GM23248 (cell line): Measurements from ENCODE around the gene PDE4C. TPM values are rescaled to one million over a fixed set of nuclear protein-coding genes. Genes with fewer than 3 reads are reported as not detected.

ENCODE experiments used
- DNase-seq: peaks from one replicate; pipeline ENCODE4 v3.0.0-alpha.2; 2015
- H2AFZ ChIP-seq: fragments of 200-600 bp; sonication (generic); 2 replicates; pipeline ENCODE4 v1.6.1; 2016; ENCODE audit warnings: antibody characterized with exemption
- H3F3A ChIP-seq: fragments of 200-600 bp; sonication (generic); 2 replicates; pipeline ENCODE4 v1.6.1; 2016; ENCODE audit warnings: mild to moderate bottlenecking, antibody characterized with exemption, mixed run types; ENCODE audit not compliant: insufficient read depth
- H3K27ac ChIP-seq: fragments of 200-600 bp; sonication (generic); 2 replicates; pipeline ENCODE4 v1.5.1; 2016; ENCODE audit warnings: mild to moderate bottlenecking
- H3K27me3 ChIP-seq: fragments of 200-600 bp; sonication (generic); replicated peaks from 2 replicates; pipeline ENCODE4 v1.6.1; 2016; ENCODE audit warnings: mild to moderate bottlenecking; ENCODE audit not compliant: insufficient read depth
- H3K36me3 ChIP-seq: fragments of 200-600 bp; sonication (generic); 2 replicates; pipeline ENCODE4 v1.6.1; 2016; ENCODE audit warnings: low read depth, mild to moderate bottlenecking
- H3K4me1 ChIP-seq: fragments of 200-600 bp; sonication (generic); 2 replicates; pipeline ENCODE4 v1.6.1; 2016; ENCODE audit warnings: mild to moderate bottlenecking; ENCODE audit not compliant: insufficient read depth
- H3K4me2 ChIP-seq: fragments of 200-600 bp; sonication (generic); one replicate; pipeline ENCODE4 v1.6.1; 2016; ENCODE audit warnings: mild to moderate bottlenecking; ENCODE audit not compliant: unreplicated experiment
- H3K4me3 ChIP-seq: fragments of 200-600 bp; sonication (generic); 2 replicates; pipeline ENCODE4 v1.5.1; 2016; ENCODE audit warnings: mild to moderate bottlenecking
- H3K79me2 ChIP-seq: fragments of 200-600 bp; sonication (generic); 2 replicates; pipeline ENCODE4 v1.6.1; 2016; ENCODE audit warnings: mild to moderate bottlenecking; ENCODE audit not compliant: insufficient read depth
- H3K9ac ChIP-seq: fragments of 200-600 bp; sonication (generic); 2 replicates; pipeline ENCODE4 v1.6.1; 2016; ENCODE audit warnings: mild to moderate bottlenecking
- H3K9me2 ChIP-seq: fragments of 200-600 bp; sonication (generic); 2 replicates; pipeline ENCODE4 v1.6.1; 2016; ENCODE audit warnings: mixed run types, mild to moderate bottlenecking, moderate library complexity; ENCODE audit not compliant: insufficient read depth
- H3K9me3 ChIP-seq: fragments of 200-600 bp; sonication (generic); one replicate; pipeline ENCODE4 v1.6.1; 2017; ENCODE audit warnings: low read depth
- H4K20me1 ChIP-seq: fragments of 200-600 bp; sonication (generic); 2 replicates; pipeline ENCODE4 v1.6.0; 2016; ENCODE audit not compliant: insufficient read depth
- EZH2 ChIP-seq: fragments of 200-600 bp; sonication (generic); IDR thresholded peaks from 2 replicates; pipeline ENCODE4 v1.6.1; 2018; ENCODE audit warnings: antibody characterized with exemption, mild to moderate bottlenecking; ENCODE audit not compliant: insufficient read depth, poor library complexity, severe bottlenecking
- EZH2phosphoT487 ChIP-seq: fragments of 200-600 bp; sonication (generic); IDR thresholded peaks from 2 replicates; pipeline ENCODE4 v1.6.1; 2018; ENCODE audit warnings: antibody characterized with exemption, moderate library complexity, mild to moderate bottlenecking, low read depth; ENCODE audit not compliant: insufficient read depth
- WGBS, 2 experiments: methylation state at CpG; one replicate each; pipeline ENCODE4 v1.1.6; 2015 to 2017; ENCODE audit warnings: low lambda C conversion rate in 2 of 2, low coverage in 1 of 2; ENCODE audit errors: missing lambda C conversion rate in 2 of 2; 5-methylcytosine and 5-hydroxymethylcytosine counted together
- in situ Hi-C: fragments of 300-500 bp; cut with MboI; formaldehyde crosslinking; loops from 2 replicates; pipeline ENCODE4 v1.15.0; 2020
- polyA plus RNA-seq: library from polyadenylated mRNA; unstranded; fragments of >200 nt; fragmentation: Nextera tagmentation; extraction: Ambion mirVana; gene quantifications from 2 replicates; pipeline ENCODE4 v1.2.1, GENCODE V29; 2016
- total RNA-seq: library from RNA; depleted of rRNA; stranded (reverse); fragments of >200 nt; shearing (Covaris generic); gene quantifications from 2 replicates; pipeline ENCODE4 v1.2.3, GENCODE V29; 2014

The PDE4C gene
- total and polyA plus RNA-seq, 2 experiments from 2014 or later, result 0.22 to 0.40 TPM

DNA sequence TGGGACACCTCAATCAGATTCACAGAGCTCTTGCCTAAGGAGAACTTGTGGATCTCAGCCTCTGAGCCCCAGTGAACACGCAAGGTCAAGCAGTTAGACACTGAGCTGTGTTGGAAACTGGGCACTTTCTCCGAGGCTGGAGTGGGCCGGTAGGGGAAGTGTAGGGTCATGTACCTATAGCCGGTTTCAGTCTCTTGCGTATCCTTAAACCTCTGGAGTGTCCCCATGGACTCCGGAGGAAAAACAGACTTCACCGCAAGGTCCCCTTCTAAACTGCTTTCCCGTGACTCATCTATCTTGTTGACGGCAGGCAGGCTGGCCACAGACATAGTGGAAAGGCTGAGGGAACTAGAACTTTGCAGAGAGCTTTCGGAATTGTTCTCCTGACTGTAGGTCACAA, 36.7 kb upstream of the PDE4C start:
- Histone ChIP-seq H3K4me1 (peaks cover 6% of the 10 kb centered on the region; the same call in 1 of the 2 replicates), H3K9ac (no peak overlapping the region), H2AFZ (no peak overlapping the region), H4K20me1 (no peaks in the 10 kb centered on the region), H3F3A (no peaks in the 10 kb centered on the region), H3K79me2 (no peaks in the 10 kb centered on the region), H3K4me2 (no peak overlapping the region), H3K27ac (no peak overlapping the region), H3K36me3 (no peaks in the 10 kb centered on the region), H3K27me3 (no peaks in the 10 kb centered on the region), H3K4me3 (no peak overlapping the region), H3K9me3 (no peaks in the 10 kb centered on the region), H3K9me2 (no peaks in the 10 kb centered on the region)
- in situ Hi-C loops, result no loop called here
- no peak for DNase-seq
- 91 to 92% methylated on average over 10 of the region's 10 CpGs for whole genome bisulfite sequencing, 2 experiments
- TF ChIP-seq EZH2phosphoT487 (no peak), EZH2 (no peak)

DNA sequence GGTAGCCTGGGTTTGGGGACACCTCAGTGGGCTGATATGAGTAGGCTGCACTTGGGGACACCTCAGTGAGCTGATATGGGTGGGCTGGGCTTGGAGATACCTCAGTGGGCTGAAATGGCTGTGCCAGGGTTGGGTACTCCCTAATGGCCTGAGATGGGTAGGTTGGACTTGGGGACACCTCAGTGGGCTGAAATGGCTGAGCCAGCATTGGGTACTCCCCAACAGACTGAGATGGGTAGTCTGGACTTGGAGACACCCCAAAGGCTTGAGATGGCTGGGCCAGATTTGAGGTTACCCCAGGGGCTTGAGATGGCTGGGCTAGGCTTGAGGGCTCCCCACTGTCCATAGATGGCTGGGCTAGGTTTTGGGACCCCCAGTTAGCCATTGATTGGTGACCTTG, 35.9 kb upstream of the PDE4C start:
- no peak for DNase-seq
- H3K9ac ChIP-seq, result no peak overlapping the region
- H2AFZ ChIP-seq, result no peak overlapping the region
- H4K20me1 ChIP-seq, result no peaks in the 10 kb centered on the region
- no peaks in the 10 kb centered on the region for H3K9me2 ChIP-seq
- H3K9me3 ChIP-seq, result no peaks in the 10 kb centered on the region
- H3K4me1 ChIP-seq, result peaks cover 6% of the 10 kb centered on the region; the same call in 1 of the 2 replicates
- H3F3A ChIP-seq, result no peaks in the 10 kb centered on the region
- H3K27ac ChIP-seq, result no peak overlapping the region
- no peaks in the 10 kb centered on the region for H3K27me3 ChIP-seq
- no peaks in the 10 kb centered on the region for H3K79me2 ChIP-seq
- H3K4me3 ChIP-seq, result no peak overlapping the region
- no peaks in the 10 kb centered on the region for H3K36me3 ChIP-seq
- TF ChIP-seq EZH2phosphoT487, result no peak
- TF ChIP-seq EZH2, result no peak
- H3K4me2 ChIP-seq, result no peak overlapping the region
- in situ Hi-C loops, result no loop called here

GRCh38 chr19:18261474-18261873, 35.2 kb upstream of the PDE4C start:
- Histone ChIP-seq H2AFZ (no peak overlapping the region), H3K9me2 (no peaks in the 10 kb centered on the region), H3K36me3 (no peaks in the 10 kb centered on the region), H3K4me3 (no peak overlapping the region), H3K4me2 (no peak overlapping the region), H3K4me1 (peaks cover 6% of the 10 kb centered on the region; the same call in 1 of the 2 replicates), H3K27me3 (no peaks in the 10 kb centered on the region), H3K79me2 (no peaks in the 10 kb centered on the region), H3F3A (no peaks in the 10 kb centered on the region), H3K27ac (no peak overlapping the region), H3K9me3 (no peaks in the 10 kb centered on the region), H4K20me1 (no peaks in the 10 kb centered on the region), H3K9ac (no peak overlapping the region)
- no peak for TF ChIP-seq EZH2phosphoT487
- no peak for TF ChIP-seq EZH2
- DNase-seq, result no peak
- WGBS, 2 experiments, result 73 to 83% methylated on average over 2 of the region's 2 CpGs
- in situ Hi-C loops, result no loop called here

DNA sequence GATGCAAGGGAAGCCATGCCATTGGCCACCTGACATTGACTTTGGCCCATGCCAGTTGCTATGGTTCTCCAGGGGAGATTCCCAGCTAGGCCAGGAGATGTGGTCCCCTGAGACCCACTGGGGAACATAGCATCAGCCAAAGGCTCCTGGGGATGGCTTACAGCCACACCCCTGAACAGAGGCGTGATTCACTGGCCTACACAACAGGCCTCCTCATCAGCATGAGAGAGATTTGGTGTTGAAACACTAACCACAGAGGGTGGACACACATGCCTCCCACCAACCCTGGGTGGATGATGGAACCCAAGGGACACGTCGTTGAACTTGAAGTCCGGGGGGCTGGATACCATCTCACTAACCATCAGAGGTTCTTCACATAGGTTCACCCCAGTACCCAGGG, 33.7 kb upstream of the PDE4C start:
- DNase-seq, result peak; percentile 89

More for the DNA sequence above, 33.7 kb upstream of the PDE4C start:
- H3K9ac ChIP-seq, result no peak overlapping the region
- in situ Hi-C loops, result no loop called here
- no peak for TF ChIP-seq EZH2
- TF ChIP-seq EZH2phosphoT487, result no peak
- 38 to 57% methylated on average over 4 of the region's 4 CpGs for WGBS, 2 experiments
- no peaks in the 10 kb centered on the region for H3K9me2 ChIP-seq
- no peaks in the 10 kb centered on the region for H3K9me3 ChIP-seq
- H3K4me3 ChIP-seq, result no peak overlapping the region
- H3F3A ChIP-seq, result no peaks in the 10 kb centered on the region
- no peaks in the 10 kb centered on the region for H3K27me3 ChIP-seq
- peak overlapping the region; percentile 51 for H3K27ac ChIP-seq
- H3K36me3 ChIP-seq, result no peaks in the 10 kb centered on the region
- no peak overlapping the region for H3K4me2 ChIP-seq
- H3K4me1 ChIP-seq, result peaks cover 6% of the 10 kb centered on the region; the same call in 1 of the 2 replicates
- no peaks in the 10 kb centered on the region for H4K20me1 ChIP-seq
- H3K79me2 ChIP-seq, result no peaks in the 10 kb centered on the region
- H2AFZ ChIP-seq, result no peak overlapping the region
